ENCODE results near the gene MPL. TPM values are rescaled to one million over a fixed set of nuclear protein-coding genes. Genes with fewer than 3 reads are reported as not detected.

The MPL gene
- total and polyA plus RNA-seq, 2 of the 13 experiments (the other 11 are each of a cell fraction or from before 2014, with no cell fraction given) = not detected

- TF ChIP-seq NR2F2 (IDR thresholded peaks at IDR 0.05; ENCODE audit: borderline replicate concordance, low read depth) (no peak), FOXK2 (IDR thresholded peaks at IDR 0.05) (0 out of 2 replicates have a peak, but pooled peaks have one; percentile 30), HCFC1 (IDR thresholded peaks at IDR 0.05; ENCODE audit: low read depth, low read length) (no peak), ZSCAN20 (CRISPR knock-in tag; IDR thresholded peaks at IDR 0.05; ENCODE audit: borderline replicate concordance) (no peak; the same call in none of the 2 replicates), ATM (IDR thresholded peaks at IDR 0.05; ENCODE audit: borderline replicate concordance) (no peak), ZNF33A (CRISPR knock-in tag; IDR thresholded peaks at IDR 0.05; ENCODE audit: borderline replicate concordance) (no peak), PCBP1 (IDR thresholded peaks at IDR 0.05; ENCODE audit: borderline replicate concordance, low read depth, low read length) (no peak; the same call in 1 of the 2 replicates), ZMYM2 (CRISPR knock-in tag; IDR thresholded peaks at IDR 0.05) (no peak), ZNF335 (CRISPR knock-in tag; IDR thresholded peaks at IDR 0.05) (no peak), PAWR (CRISPR knock-in tag; IDR thresholded peaks at IDR 0.05; ENCODE audit: borderline replicate concordance) (no peak), DNMT3B (CRISPR knock-in tag; conservative IDR thresholded peaks at IDR 0.05) (no peak), ZNF224 (CRISPR knock-in tag; IDR thresholded peaks at IDR 0.05) (no peak), SMARCE1 (IDR thresholded peaks at IDR 0.05; ENCODE audit: borderline replicate concordance) (no peak), ESRRA (CRISPR knock-in tag; IDR thresholded peaks at IDR 0.05; ENCODE audit: low read depth) (peak; percentile 68; the same call in 1 of the 2 replicates), ZNF354B (CRISPR knock-in tag; IDR thresholded peaks at IDR 0.05) (no peak), ZNF687 (CRISPR knock-in tag; IDR thresholded peaks at IDR 0.05) (peak; percentile 96), IKZF5 (CRISPR knock-in tag; IDR thresholded peaks at IDR 0.05) (peak; percentile 47; the same call in 1 of the 2 replicates), XRCC5 (optimal IDR thresholded peaks at IDR 0.05; ENCODE audit: low read length) (no peak), HDAC1 (CRISPR knock-in tag; IDR thresholded peaks at IDR 0.05) (peak; percentile 76), HNF4A (CRISPR knock-in tag; IDR thresholded peaks at IDR 0.05) (peak; percentile 46)
- TF ChIP-seq, protein P1, sequence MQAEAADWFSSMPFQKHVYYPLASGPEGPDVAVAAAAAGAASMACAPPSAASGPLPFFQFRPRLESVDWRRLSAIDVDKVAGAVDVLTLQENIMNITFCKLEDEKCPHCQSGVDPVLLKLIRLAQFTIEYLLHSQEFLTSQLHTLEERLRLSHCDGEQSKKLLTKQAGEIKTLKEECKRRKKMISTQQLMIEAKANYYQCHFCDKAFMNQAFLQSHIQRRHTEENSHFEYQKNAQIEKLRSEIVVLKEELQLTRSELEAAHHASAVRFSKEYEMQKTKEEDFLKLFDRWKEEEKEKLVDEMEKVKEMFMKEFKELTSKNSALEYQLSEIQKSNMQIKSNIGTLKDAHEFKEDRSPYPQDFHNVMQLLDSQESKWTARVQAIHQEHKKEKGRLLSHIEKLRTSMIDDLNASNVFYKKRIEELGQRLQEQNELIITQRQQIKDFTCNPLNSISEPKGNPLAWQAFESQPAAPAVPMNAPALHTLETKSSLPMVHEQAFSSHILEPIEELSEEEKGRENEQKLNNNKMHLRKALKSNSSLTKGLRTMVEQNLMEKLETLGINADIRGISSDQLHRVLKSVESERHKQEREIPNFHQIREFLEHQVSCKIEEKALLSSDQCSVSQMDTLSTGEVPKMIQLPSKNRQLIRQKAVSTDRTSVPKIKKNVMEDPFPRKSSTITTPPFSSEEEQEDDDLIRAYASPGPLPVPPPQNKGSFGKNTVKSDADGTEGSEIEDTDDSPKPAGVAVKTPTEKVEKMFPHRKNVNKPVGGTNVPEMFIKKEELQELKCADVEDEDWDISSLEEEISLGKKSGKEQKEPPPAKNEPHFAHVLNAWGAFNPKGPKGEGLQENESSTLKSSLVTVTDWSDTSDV (CRISPR knock-in tag; IDR thresholded peaks at IDR 0.05) = peak; percentile 15; the same call in 1 of the 2 replicates
- TF ChIP-seq, protein P2, sequence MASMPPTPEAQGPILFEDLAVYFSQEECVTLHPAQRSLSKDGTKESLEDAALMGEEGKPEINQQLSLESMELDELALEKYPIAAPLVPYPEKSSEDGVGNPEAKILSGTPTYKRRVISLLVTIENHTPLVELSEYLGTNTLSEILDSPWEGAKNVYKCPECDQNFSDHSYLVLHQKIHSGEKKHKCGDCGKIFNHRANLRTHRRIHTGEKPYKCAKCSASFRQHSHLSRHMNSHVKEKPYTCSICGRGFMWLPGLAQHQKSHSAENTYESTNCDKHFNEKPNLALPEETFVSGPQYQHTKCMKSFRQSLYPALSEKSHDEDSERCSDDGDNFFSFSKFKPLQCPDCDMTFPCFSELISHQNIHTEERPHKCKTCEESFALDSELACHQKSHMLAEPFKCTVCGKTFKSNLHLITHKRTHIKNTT (CRISPR knock-in tag; IDR thresholded peaks at IDR 0.05) = 0 out of 2 replicates have a peak, but pooled peaks have one; percentile 71
Observed at GRCh38 chr1:43348809-43349593, 11.4 kb downstream of the MPL start (continued).

Measured in HepG2 (cell line).